ENCODE results near the gene RGCC.

- TF ChIP-seq POLR2A (IDR thresholded peaks at IDR 0.05) (no peak), CTCF (IDR thresholded peaks at IDR 0.05) (no peak)
Measured at GRCh38 chr13:41509971-41510370, 52.6 kb downstream of the RGCC start.
